Vagina (tissue), 2 donors: Measurements from ENCODE around the gene SRRM4. TPM values are rescaled to one million over a fixed set of nuclear protein-coding genes. Genes with fewer than 3 reads are reported as not detected.

Experiments
- DNase-seq, 2 donors: peaks; one replicate each; pipeline ENCODE4 v3.0.0-alpha.2; 2017; ENCODE audit errors: extremely low spot score in 2 of 2
- H3K27ac ChIP-seq: fragments of 200-600 bp; sonication (generic); one replicate; pipeline ENCODE4 v1.5.1; 2019
- H3K27me3 ChIP-seq: fragments of 200-600 bp; sonication (generic); one replicate; pipeline ENCODE4 v1.5.1; 2019
- H3K36me3 ChIP-seq, 2 donors: fragments of 200-600 bp; sonication (generic); one replicate each; pipeline ENCODE4 v1.5.1; 2017 to 2019
- H3K4me1 ChIP-seq: fragments of 200-600 bp; sonication (generic); one replicate; pipeline ENCODE4 v1.5.1; 2019
- H3K4me3 ChIP-seq, 2 donors: fragments of 200-600 bp; sonication (generic); 1 replicate in 1 of 2; 2 replicates in 1 of 2; pipeline ENCODE4 v1.5.1; 2016 to 2019
- H3K9me3 ChIP-seq: fragments of 200-600 bp; sonication (generic); one replicate; pipeline ENCODE4 v1.5.1; 2019
- CTCF ChIP-seq, 3 experiments: fragments of 450-650 bp in 2 of 3; fragments of 200-600 bp in 1 of 3; sonication (generic) in 1 of 3; IDR thresholded peaks; one replicate each; pipeline ENCODE4 v1.5.1; 2017 to 2019; ENCODE audit warnings: antibody characterized with exemption in 3 of 3, mild to moderate bottlenecking in 2 of 3, moderate library complexity in 2 of 3
- POLR2A ChIP-seq, 2 donors: fragments of 450-650 bp; IDR thresholded peaks; one replicate each; pipeline ENCODE4 v1.6.1; 2017; ENCODE audit warnings: antibody characterized with exemption in 2 of 2, mild to moderate bottlenecking in 2 of 2, moderate library complexity in 2 of 2
- POLR2AphosphoS5 ChIP-seq, 2 donors: sonication (generic); formaldehyde crosslinking; IDR thresholded peaks; one replicate each; pipeline ENCODE4 v1.9.0; 2017; ENCODE audit warnings: antibody characterized with exemption in 2 of 2, mild to moderate bottlenecking in 2 of 2, low read depth in 1 of 2; ENCODE audit not compliant: insufficient read depth in 1 of 2
- intact Hi-C: fragments of 100-400 bp; cut with DNase I; formaldehyde crosslinking; loops from one replicate; pipeline ENCODE4 v1.15.1; 2023
- total RNA-seq: library from RNA; depleted of rRNA; stranded (reverse); fragments of >200 nt; gene quantifications from one replicate; pipeline ENCODE4 v1.2.3, GENCODE V29; 2016

Gene SRRM4
- total RNA-seq, 1 donor from 2014 or later, result under 0.01 TPM

- Histone ChIP-seq H3K36me3 (no peaks in the 10 kb centered on the region), H3K4me1 (no peaks in the 10 kb centered on the region), H3K27ac (no peak overlapping the region), H3K9me3 (no peaks in the 10 kb centered on the region), H3K4me3 (no peak overlapping the region), H3K27me3 (no peaks in the 10 kb centered on the region)
- intact Hi-C loops, result no loop called here
- no peak for DNase-seq
- TF ChIP-seq POLR2AphosphoS5 (IDR thresholded peaks at IDR 0.05; ENCODE audit: insufficient read depth in 1 of 2, low read depth in 1 of 2) (no peak), POLR2A (IDR thresholded peaks at IDR 0.05) (no peak), CTCF (IDR thresholded peaks at IDR 0.05) (no peak)
These were observed 220.6 kb downstream of the SRRM4 start for GRCh38 chr12:119201789-119202543.

GRCh38 chr12:119202544-119202943, 221.2 kb downstream of the SRRM4 start:
- H3K27ac ChIP-seq, result no peak overlapping the region
- H3K9me3 ChIP-seq, result no peaks in the 10 kb centered on the region
- no peaks in the 10 kb centered on the region for H3K27me3 ChIP-seq
- intact Hi-C loops, result no loop called here
- H3K36me3 ChIP-seq, result no peaks in the 10 kb centered on the region
- no peaks in the 10 kb centered on the region for H3K4me1 ChIP-seq
- DNase-seq, result no peak
- no peak for TF ChIP-seq POLR2A (IDR thresholded peaks at IDR 0.05)
- no peak for TF ChIP-seq CTCF (IDR thresholded peaks at IDR 0.05)
- TF ChIP-seq POLR2AphosphoS5 (IDR thresholded peaks at IDR 0.05; ENCODE audit: insufficient read depth in 1 of 2, low read depth in 1 of 2), result no peak
- no peak overlapping the region for H3K4me3 ChIP-seq

GRCh38 chr12:119204131-119204530, 222.8 kb downstream of the SRRM4 start:
- TF ChIP-seq CTCF (IDR thresholded peaks at IDR 0.05) (no peak), POLR2AphosphoS5 (IDR thresholded peaks at IDR 0.05; ENCODE audit: insufficient read depth in 1 of 2, low read depth in 1 of 2) (no peak), POLR2A (IDR thresholded peaks at IDR 0.05) (no peak)
- H3K4me3 ChIP-seq, result no peak overlapping the region
- intact Hi-C loops, result no loop called here
- no peaks in the 10 kb centered on the region for H3K27me3 ChIP-seq
- H3K27ac ChIP-seq, result no peak overlapping the region
- DNase-seq, result no peak
- no peaks in the 10 kb centered on the region for H3K36me3 ChIP-seq
- H3K4me1 ChIP-seq, result peaks cover 14% of the 10 kb centered on the region
- no peaks in the 10 kb centered on the region for H3K9me3 ChIP-seq

- H3K27me3 ChIP-seq, result no peaks in the 10 kb centered on the region
- no peak for TF ChIP-seq CTCF (IDR thresholded peaks at IDR 0.05)
- TF ChIP-seq POLR2A (IDR thresholded peaks at IDR 0.05), result no peak
- no peak for TF ChIP-seq POLR2AphosphoS5 (IDR thresholded peaks at IDR 0.05; ENCODE audit: insufficient read depth in 1 of 2, low read depth in 1 of 2)
- intact Hi-C loops, result no loop called here
- no peaks in the 10 kb centered on the region for H3K36me3 ChIP-seq
- no peak overlapping the region for H3K27ac ChIP-seq
- no peak overlapping the region for H3K4me3 ChIP-seq
- DNase-seq, result no peak
- H3K4me1 ChIP-seq, result peaks cover 16% of the 10 kb centered on the region
- H3K9me3 ChIP-seq, result no peaks in the 10 kb centered on the region
These were observed 223.4 kb downstream of the SRRM4 start for GRCh38 chr12:119204671-119205285.
